H1 (cell line): Measurements from ENCODE around the gene TSC2.

ENCODE experiments used
- CTCF ChIP-seq, 3 experiments: IDR thresholded peaks; 1 replicate in 2 of 3; 2 replicates in 1 of 3; pipeline versions ENCODE4 v1.5.1 to v1.6.1; 2011; ENCODE audit warnings: low read length in 3 of 3, mild to moderate bottlenecking in 3 of 3, inconsistent platforms in 2 of 3, low read depth in 1 of 3, moderate library complexity in 1 of 3; ENCODE audit not compliant: insufficient read depth in 1 of 3; ENCODE audit errors: control extremely low read depth in 1 of 3
- EZH2 ChIP-seq: fragments of 200-600 bp; sonication (generic); IDR thresholded peaks from 2 replicates; pipeline ENCODE4 v1.7.1; 2012; ENCODE audit warnings: low read depth, mild to moderate bottlenecking, moderate library complexity, low read length, inconsistent platforms; ENCODE audit not compliant: severe bottlenecking
- KDM1A ChIP-seq: fragments of 200-600, 300-600 bp; sonication (generic); IDR thresholded peaks from 2 replicates; pipeline ENCODE4 v1.7.1; 2016; ENCODE audit warnings: mild to moderate bottlenecking, low read length, borderline replicate concordance
- POLR2A ChIP-seq, 2 experiments: IDR thresholded peaks; 1 replicate in 1 of 2; 2 replicates in 1 of 2; pipeline ENCODE4 v1.6.1; 2011; ENCODE audit warnings: low read depth in 2 of 2, low read length in 2 of 2, mild to moderate bottlenecking in 2 of 2; ENCODE audit errors: control extremely low read depth in 1 of 2

DNA sequence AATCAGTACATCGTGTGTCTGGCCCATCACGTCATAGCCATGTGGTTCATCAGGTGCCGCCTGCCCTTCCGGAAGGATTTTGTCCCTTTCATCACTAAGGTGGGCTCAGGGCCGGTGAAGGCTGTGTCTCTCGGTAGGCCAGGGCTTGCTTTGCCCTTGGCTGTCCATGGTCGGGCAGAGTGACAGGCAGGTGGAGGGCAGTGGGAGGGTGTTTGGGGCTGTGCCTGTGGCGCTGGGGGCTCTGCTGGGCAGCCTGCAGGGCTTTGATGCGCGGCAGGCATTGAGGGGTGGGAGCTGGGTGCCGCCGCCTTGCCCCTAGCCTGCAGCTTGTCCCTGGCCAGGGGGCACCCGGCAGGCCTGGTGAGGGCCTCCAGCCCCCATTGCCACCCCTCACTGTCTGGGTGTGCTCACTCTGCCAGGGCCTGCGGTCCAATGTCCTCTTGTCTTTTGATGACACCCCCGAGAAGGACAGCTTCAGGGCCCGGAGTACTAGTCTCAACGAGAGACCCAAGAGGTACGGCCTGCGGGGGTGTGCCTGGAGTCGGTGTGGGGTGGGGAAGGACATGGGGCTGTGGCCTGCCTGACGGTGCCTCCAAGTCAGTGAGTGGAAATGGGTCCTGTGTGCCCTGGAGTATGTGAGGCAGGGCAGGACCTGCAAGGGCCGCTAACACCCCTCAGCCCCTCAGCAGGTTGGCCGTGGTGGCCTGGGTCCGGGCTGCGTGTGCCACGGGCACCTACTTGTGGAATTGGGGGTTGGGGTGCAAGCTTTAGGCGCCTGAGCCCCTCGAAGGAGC, 28.5 kb downstream of the TSC2 start:
- TF ChIP-seq KDM1A (no peak), CTCF (IDR thresholded peaks at IDR 0.05; ENCODE audit: control extremely low read depth in 1 of 3, insufficient read depth in 1 of 3, low read depth in 1 of 3, low read length in 3 of 3) (no peak), POLR2A (IDR thresholded peaks at IDR 0.05; ENCODE audit: control extremely low read depth in 1 of 2, low read depth in 2 of 2, low read length in 2 of 2) (no peak), EZH2 (no peak)
